GM12864 (cell line): ENCODE data around the gene BAZ2B.
"Not testable (repeated sequence)": the region's sequence is repeated elsewhere in the genome, so short reads cannot be mapped to it uniquely, and the experiment has no call there.

ENCODE experiments used
- DNase-seq: peaks from one replicate; pipeline ENCODE4 v3.0.0-alpha.2; 2011; ENCODE audit warnings: low read depth
- H3K4me3 ChIP-seq: 2 replicates; pipeline ENCODE4 v1.5.1; 2011; ENCODE audit warnings: mild to moderate bottlenecking, low read depth, low read length, control low read depth
- CTCF ChIP-seq: IDR thresholded peaks from 2 replicates; pipeline ENCODE4 v1.5.1; 2011; ENCODE audit warnings: low read depth, mild to moderate bottlenecking, moderate library complexity, low read length, control low read depth, inconsistent platforms; ENCODE audit errors: missing control alignments

The BAZ2B gene

GRCh38 chr2:159409116-159409800 is 207.1 kb downstream of the BAZ2B start:
- no peak overlapping the region for H3K4me3 ChIP-seq
- TF ChIP-seq CTCF: no peak
- no peak for DNase-seq

- H3K4me3 ChIP-seq: no peak overlapping the region
- TF ChIP-seq CTCF: no peak
- DNase-seq: no peak
Measured at GRCh38 chr2:159402790-159403189, 213.6 kb downstream of the BAZ2B start.

DNA sequence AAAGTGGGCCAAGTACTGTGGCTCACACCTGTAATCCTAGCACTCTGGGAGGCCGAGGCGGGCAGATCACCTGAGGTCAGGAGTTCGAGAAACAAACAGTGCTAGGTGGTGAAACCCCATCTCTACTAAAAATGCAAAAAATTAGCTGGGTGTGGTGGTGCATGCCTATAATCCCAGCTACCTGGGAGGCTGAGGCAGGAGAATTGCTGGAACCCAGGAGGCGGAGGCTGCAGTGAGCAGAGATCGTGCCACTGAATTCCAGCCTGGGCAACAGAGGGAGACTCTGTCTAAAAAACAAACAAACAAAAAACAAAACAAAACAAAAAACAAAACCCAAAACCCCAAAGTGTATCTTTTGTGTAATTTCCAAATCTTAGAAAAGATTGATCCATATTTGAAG is 214.2 kb downstream of the BAZ2B start:
- not testable (repeated sequence) for DNase-seq, H3K4me3 ChIP-seq

DNA sequence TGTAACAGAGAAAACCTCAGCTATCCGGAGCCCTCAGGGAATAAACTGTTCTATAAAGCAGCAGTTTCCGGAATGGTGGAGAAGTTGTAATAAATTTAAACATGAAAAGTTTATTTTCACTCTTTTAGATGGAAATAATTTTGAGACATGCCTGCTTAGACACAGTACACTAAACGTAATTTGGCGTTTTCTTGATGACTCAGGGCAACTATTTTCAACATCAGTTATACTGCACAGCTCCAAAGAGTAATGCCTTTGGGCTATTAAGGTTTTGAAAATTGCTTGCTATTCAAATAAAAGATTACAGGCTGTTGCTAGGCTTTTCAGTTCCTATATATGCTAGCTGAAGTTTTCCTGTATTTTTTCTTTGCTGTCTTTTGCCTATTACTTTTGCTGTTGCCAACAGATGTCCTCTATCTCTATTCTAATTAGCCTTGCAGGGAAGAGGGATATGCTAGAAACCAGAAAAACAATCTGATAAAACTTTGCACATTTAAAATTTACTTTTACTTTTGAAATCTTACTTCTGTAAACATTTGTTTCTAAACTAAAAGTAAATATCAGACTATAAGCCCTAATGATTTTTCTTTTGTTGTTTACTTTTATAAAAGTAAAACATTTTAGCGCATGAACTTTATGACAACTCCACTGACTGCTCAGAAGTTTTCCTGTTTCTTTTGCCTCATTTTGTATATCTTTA is 216.5 kb downstream of the BAZ2B start:
- no peak for TF ChIP-seq CTCF
- H3K4me3 ChIP-seq: no peak overlapping the region
- DNase-seq: no peak

GRCh38 chr2:159396799-159397198 is 219.5 kb downstream of the BAZ2B start:
- no peak overlapping the region for H3K4me3 ChIP-seq

GRCh38 chr2:159382447-159383028 is 233.8 kb downstream of the BAZ2B start:
- DNase-seq: no peak
- no peak for TF ChIP-seq CTCF
- no peak overlapping the region for H3K4me3 ChIP-seq

More at GRCh38 chr2:159396799-159397198, 219.5 kb downstream of the BAZ2B start:
- no peak for DNase-seq
- TF ChIP-seq CTCF: no peak

DNA sequence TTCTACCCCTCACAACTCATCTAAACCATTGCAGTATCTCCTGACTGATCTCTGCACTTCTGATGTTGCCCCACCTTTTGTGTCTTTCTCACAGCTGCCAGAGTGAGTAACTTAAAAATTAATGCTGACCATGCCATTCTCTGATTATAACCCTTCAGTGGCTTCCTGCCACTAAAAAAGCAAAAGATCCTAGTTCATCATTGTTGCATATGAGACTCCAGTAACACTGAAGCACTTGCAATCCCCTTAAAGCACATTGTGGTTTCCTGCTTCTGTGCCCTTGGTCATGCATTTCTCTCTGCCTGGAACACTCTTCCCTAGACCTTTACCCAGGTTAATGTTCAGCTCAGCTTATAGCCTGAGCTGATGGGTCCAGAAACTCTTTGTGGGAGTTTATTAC is 234.8 kb downstream of the BAZ2B start:
- no peak for TF ChIP-seq CTCF
- no peak for DNase-seq
- no peak overlapping the region for H3K4me3 ChIP-seq
